ENCODE measurements around the gene PANK1. TPM values are rescaled to one million over a fixed set of nuclear protein-coding genes. Genes with fewer than 3 reads are reported as not detected.
A peak's percentile ranks its signal among the peaks of the same experiment; 100 is the strongest.

PANK1 gene
- total RNA-seq, 1 donor from 2014 or later = 21.4 TPM

DNA sequence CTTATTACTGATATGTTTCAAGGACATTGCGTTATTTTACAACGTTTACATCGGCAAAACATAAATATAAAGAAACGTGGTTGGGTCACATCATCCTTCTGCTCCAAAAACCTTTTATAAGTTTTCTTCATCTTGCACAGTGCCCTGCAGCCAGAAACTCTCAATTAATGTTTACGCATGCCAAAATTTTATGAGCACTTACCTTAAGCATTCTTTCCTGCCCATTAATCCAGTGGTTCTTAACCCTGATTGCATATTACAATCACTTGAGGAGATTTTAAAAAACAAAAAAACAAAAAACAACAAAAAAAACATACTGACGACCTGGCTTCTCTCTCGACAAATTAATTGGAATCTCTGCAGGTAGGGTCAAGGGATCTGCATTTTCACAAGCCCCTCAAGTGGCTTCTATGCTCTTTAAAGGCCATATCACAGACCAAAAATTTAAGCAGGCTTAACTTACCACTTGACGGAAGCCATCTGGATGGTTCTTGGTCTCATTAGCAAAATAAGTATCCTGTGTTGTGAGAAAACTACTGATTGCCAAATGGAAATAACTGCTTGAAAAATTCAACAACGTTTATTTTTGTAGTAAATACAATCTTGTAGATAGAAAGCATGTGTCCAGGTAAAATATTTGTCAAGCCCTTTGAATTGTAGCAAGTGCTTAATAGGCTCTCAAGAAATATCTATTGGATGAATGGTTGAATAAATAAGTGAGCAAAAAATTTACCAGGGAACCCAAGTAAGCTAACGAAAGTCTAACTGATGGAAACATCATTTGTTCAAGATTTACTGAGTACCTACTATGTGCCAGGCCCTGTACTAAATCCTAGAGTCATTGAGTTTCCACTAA lies 78.7 kb downstream of the PANK1 start:
- Histone ChIP-seq H3K9me3 (replicated peaks) (no peaks in the 10 kb centered on the region), H3K36me3 (no peaks in the 10 kb centered on the region), H3K27me3 (ENCODE audit: low read depth) (no peaks in the 10 kb centered on the region), H3K4me3 (no peak overlapping the region), H3K4me1 (no peaks in the 10 kb centered on the region), H3K27ac (replicated peaks) (no peak overlapping the region)
- TF ChIP-seq, protein P1, sequence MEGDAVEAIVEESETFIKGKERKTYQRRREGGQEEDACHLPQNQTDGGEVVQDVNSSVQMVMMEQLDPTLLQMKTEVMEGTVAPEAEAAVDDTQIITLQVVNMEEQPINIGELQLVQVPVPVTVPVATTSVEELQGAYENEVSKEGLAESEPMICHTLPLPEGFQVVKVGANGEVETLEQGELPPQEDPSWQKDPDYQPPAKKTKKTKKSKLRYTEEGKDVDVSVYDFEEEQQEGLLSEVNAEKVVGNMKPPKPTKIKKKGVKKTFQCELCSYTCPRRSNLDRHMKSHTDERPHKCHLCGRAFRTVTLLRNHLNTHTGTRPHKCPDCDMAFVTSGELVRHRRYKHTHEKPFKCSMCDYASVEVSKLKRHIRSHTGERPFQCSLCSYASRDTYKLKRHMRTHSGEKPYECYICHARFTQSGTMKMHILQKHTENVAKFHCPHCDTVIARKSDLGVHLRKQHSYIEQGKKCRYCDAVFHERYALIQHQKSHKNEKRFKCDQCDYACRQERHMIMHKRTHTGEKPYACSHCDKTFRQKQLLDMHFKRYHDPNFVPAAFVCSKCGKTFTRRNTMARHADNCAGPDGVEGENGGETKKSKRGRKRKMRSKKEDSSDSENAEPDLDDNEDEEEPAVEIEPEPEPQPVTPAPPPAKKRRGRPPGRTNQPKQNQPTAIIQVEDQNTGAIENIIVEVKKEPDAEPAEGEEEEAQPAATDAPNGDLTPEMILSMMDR (IDR thresholded peaks at IDR 0.05; ENCODE audit: borderline replicate concordance) = no peak
- intact Hi-C loops (cut with micrococcal nuclease) = no loop called here
- no peak for DNase-seq

DNA sequence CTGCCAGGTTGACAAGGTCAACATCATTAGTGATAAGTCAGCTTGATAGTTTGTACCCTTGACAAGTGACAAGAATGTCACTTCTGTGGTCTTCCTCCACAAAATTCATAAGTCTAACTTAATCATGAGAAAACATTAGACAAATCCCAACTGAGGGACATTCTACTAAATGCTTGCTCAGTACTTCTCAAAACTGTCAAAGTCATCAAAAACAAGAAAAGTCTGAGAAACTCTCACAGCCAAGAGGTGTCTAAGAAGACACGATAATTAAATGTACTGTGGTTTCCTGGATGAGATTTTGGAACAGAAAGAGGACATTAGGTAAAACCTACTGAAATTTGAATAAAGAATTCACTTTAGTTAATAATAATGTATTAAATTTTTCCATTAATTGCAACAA lies 79.9 kb downstream of the PANK1 start:
- Histone ChIP-seq H3K9me3 (replicated peaks) (no peaks in the 10 kb centered on the region), H3K36me3 (no peaks in the 10 kb centered on the region), H3K4me3 (no peak overlapping the region), H3K27me3 (ENCODE audit: low read depth) (no peaks in the 10 kb centered on the region), H3K27ac (replicated peaks) (no peak overlapping the region), H3K4me1 (no peaks in the 10 kb centered on the region)
- TF ChIP-seq, protein P1 (IDR thresholded peaks at IDR 0.05; ENCODE audit: borderline replicate concordance) = no peak
- no peak for DNase-seq
- intact Hi-C loops (cut with micrococcal nuclease) = loop anchor here (2.0 kb wide), 1 partner anchor 138 kb away; no protein-coding TSS in a partner anchor

DNA sequence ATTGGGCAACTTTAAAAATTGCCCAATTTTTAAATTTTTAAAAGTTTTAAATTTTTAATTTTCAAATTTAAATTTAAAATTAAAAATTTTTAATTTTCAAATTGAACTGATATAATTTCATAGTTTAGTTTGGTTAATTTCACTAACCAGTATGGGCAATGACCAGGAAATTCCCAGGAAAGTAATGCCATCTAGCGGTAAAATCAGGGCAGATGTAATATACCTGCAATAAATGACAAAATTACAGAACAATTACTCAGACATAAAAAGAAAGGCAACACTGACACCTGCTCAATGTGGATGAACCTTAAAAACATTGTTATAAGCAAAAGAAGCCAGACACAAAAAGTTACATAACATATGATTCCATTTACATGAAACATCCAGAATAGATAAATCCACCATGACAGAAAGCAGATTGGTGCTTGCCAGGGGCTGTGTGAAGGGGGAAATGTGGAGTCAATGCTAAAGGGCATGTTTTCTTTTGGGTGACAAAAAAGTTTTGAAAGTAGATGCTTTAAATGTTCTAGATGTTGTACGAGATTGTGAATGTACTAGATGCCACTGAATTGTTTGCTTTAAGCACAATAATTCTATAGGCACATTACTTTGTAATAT lies 81.1 kb downstream of the PANK1 start:
- TF ChIP-seq, protein P1 (IDR thresholded peaks at IDR 0.05; ENCODE audit: borderline replicate concordance) = peak; percentile 81
- no peak for DNase-seq
- H3K4me3 ChIP-seq = no peak overlapping the region
- H3K27me3 ChIP-seq (ENCODE audit: low read depth) = no peaks in the 10 kb centered on the region
- H3K36me3 ChIP-seq = no peaks in the 10 kb centered on the region
- intact Hi-C loops (cut with micrococcal nuclease) = loop anchor here (2.0 to 5.0 kb wide), 2 partner anchors 137 to 307 kb away; no protein-coding TSS in a partner anchor
- no peaks in the 10 kb centered on the region for H3K9me3 ChIP-seq (replicated peaks)
- no peaks in the 10 kb centered on the region for H3K4me1 ChIP-seq
- no peak overlapping the region for H3K27ac ChIP-seq (replicated peaks)

DNA sequence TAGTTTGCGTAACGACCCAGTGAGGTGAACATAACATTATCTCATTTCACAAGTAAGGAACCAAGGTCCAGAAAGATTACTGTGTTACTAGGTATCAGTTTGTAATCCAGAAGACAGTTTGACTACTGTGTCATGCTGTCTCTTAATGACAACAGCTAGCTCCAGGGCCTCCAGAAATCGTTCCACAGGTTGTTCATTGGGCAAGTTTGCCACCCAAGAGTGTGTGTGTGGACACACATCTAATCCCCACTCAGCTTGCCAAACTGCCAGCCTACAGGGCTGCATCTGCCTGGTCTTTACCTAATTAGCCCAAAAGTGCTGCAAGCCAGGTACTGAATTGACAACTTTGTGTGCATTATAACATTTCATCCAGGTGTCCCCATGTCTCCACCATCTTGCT lies 81.7 kb downstream of the PANK1 start:
- TF ChIP-seq, protein P1 (IDR thresholded peaks at IDR 0.05; ENCODE audit: borderline replicate concordance) = no peak
- H3K9me3 ChIP-seq (replicated peaks) = no peaks in the 10 kb centered on the region
- intact Hi-C loops (cut with micrococcal nuclease) = loop anchor here (5.0 kb wide), 1 partner anchor 306 kb away; no protein-coding TSS in a partner anchor

DNA sequence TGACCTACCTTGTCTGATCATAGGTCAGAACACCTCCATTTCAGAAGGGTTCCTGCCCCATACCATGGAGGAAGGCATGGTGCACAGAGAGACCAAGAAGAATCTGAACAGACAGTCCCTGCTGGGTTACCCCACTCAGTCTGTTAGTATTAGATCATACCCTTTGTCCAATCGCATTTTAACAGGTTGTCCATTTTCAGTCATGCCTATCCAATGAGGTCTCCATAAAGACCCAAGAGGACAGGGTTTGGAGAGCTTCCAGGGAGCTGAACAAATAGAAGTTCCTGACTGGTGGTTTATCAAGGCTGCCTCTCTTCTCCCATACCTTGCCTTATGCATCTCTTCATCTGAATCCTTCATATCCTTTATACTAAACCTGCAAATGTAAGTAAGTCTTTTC lies 88.4 kb downstream of the PANK1 start:
- no peak for DNase-seq
- intact Hi-C loops (cut with micrococcal nuclease) = no loop called here
- Histone ChIP-seq H3K27me3 (ENCODE audit: low read depth) (no peaks in the 10 kb centered on the region), H3K4me3 (no peak overlapping the region), H3K9me3 (replicated peaks) (no peaks in the 10 kb centered on the region), H3K27ac (replicated peaks) (no peak overlapping the region), H3K36me3 (no peaks in the 10 kb centered on the region), H3K4me1 (peaks cover 6% of the 10 kb centered on the region)
- TF ChIP-seq, protein P1 (IDR thresholded peaks at IDR 0.05; ENCODE audit: borderline replicate concordance) = no peak

More for the DNA sequence above, 81.7 kb downstream of the PANK1 start:
- H3K36me3 ChIP-seq = no peaks in the 10 kb centered on the region
- DNase-seq = no peak
- no peaks in the 10 kb centered on the region for H3K4me1 ChIP-seq
- H3K27me3 ChIP-seq (ENCODE audit: low read depth) = no peaks in the 10 kb centered on the region
- no peak overlapping the region for H3K4me3 ChIP-seq
- no peak overlapping the region for H3K27ac ChIP-seq (replicated peaks)

All from left ventricle myocardium inferior (tissue), 1 donor.